HG03196 (cell line): ENCODE data around the gene CPSF4.
A peak's percentile ranks its signal among the peaks of the same experiment; 100 is the strongest.
"Not testable (repeated sequence)": the region's sequence is repeated elsewhere in the genome, so short reads cannot be mapped to it uniquely, and the experiment has no call there.

Source experiments
- ATAC-seq: cut with Tn5 transposase; IDR thresholded peaks from one replicate; pipeline ENCODE4 v1.9.1; 2021; ENCODE audit not compliant: unreplicated experiment

CPSF4 gene

GRCh38 chr7:99478464-99479440, 40.0 kb downstream of the CPSF4 start:
- ATAC-seq, result no peak

GRCh38 chr7:99485094-99485493, 46.4 kb downstream of the CPSF4 start:
- ATAC-seq, result no peak

GRCh38 chr7:99489235-99489634, 50.5 kb downstream of the CPSF4 start:
- ATAC-seq, result no peak

GRCh38 chr7:99490878-99491277, 52.1 kb downstream of the CPSF4 start:
- no peak for ATAC-seq

- no peak for ATAC-seq
Observed at GRCh38 chr7:99493823-99494222, 55.1 kb downstream of the CPSF4 start.

GRCh38 chr7:99497766-99498545, 59.2 kb downstream of the CPSF4 start:
- no peak for ATAC-seq

GRCh38 chr7:99498546-99498944, 59.8 kb downstream of the CPSF4 start:
- no peak for ATAC-seq

GRCh38 chr7:99499371-99499720, 60.6 kb downstream of the CPSF4 start:
- no peak for ATAC-seq

- peak; percentile 48 for ATAC-seq
Observed at GRCh38 chr7:99499721-99500636, 61.2 kb downstream of the CPSF4 start, which contains the start of gene ZNF394. TSS of gene ZNF394 (minus strand) at chr7:99500281. CDS start at chr7:99500093, 188 bp downstream.

- ATAC-seq, result no peak
Observed at GRCh38 chr7:99500637-99501009, 61.9 kb downstream of the CPSF4 start.

GRCh38 chr7:99501236-99501635, 62.5 kb downstream of the CPSF4 start:
- ATAC-seq, result not testable (repeated sequence)

- ATAC-seq, result no peak
Observed at GRCh38 chr7:99504281-99504602, 65.5 kb downstream of the CPSF4 start.

- peak; percentile 74 for ATAC-seq
Observed at GRCh38 chr7:99504603-99505323, 66.0 kb downstream of the CPSF4 start, which contains the start of gene ZKSCAN5. TSS of gene ZKSCAN5 (plus strand) at chr7:99504662. CDS start at chr7:99506045, 1,383 bp downstream.

- ATAC-seq, result no peak
Observed at GRCh38 chr7:99505324-99505662, 66.5 kb downstream of the CPSF4 start.
